HepG2 (cell line): ENCODE results near the gene SLC25A11. TPM values are rescaled to one million over a fixed set of nuclear protein-coding genes. Genes with fewer than 3 reads are reported as not detected.

ENCODE experiments used
- NFAT5 ChIP-seq: sonication (generic); formaldehyde crosslinking; IDR thresholded peaks from 2 replicates; pipeline ENCODE4 v1.4.0; 2020; ENCODE audit warnings: missing genetic modification reagents
- PHB2 ChIP-seq: fragments of 450-650 bp; IDR thresholded peaks from 2 replicates; pipeline ENCODE4 v1.6.1; 2018; ENCODE audit not compliant: partially characterized antibody
- PLSCR1 ChIP-seq: sonication (generic); formaldehyde crosslinking; IDR thresholded peaks from 2 replicates; pipeline ENCODE4 v1.5.0; 2020; ENCODE audit warnings: missing genetic modification reagents, mild to moderate bottlenecking, borderline replicate concordance
- RBAK ChIP-seq: sonication (generic); formaldehyde crosslinking; IDR thresholded peaks from 2 replicates; pipeline ENCODE4 v1.5.1; 2020; ENCODE audit warnings: mild to moderate bottlenecking, missing genetic modification reagents
- RBM22 ChIP-seq: fragments of 200-400 bp; formaldehyde crosslinking; optimal IDR thresholded peaks from 2 replicates; pipeline ENCODE3; 2017; ENCODE audit warnings: mild to moderate bottlenecking, low read length, moderate library complexity
- TFDP2 ChIP-seq: sonication (generic); formaldehyde crosslinking; IDR thresholded peaks from 2 replicates; pipeline ENCODE4 v1.4.0; 2020; ENCODE audit warnings: missing genetic modification reagents
- ZBTB37 ChIP-seq: sonication (generic); formaldehyde crosslinking; IDR thresholded peaks from 2 replicates; pipeline ENCODE4 v1.4.0; 2020; ENCODE audit warnings: mild to moderate bottlenecking, missing genetic modification reagents
- ZNF180 ChIP-seq: sonication (generic); formaldehyde crosslinking; IDR thresholded peaks from 2 replicates; pipeline ENCODE4 v1.4.0; 2020; ENCODE audit warnings: low read depth, missing genetic modification reagents, borderline replicate concordance
- ZNF276 ChIP-seq: sonication (generic); formaldehyde crosslinking; IDR thresholded peaks from 2 replicates; pipeline ENCODE4 v1.4.0; 2020; ENCODE audit warnings: mild to moderate bottlenecking, low read depth, missing genetic modification reagents
- ZNF382 ChIP-seq: sonication (generic); formaldehyde crosslinking; IDR thresholded peaks from 2 replicates; pipeline ENCODE4 v1.5.0; 2020; ENCODE audit warnings: missing genetic modification reagents, mild to moderate bottlenecking, borderline replicate concordance
- ZNF432 ChIP-seq: sonication (generic); formaldehyde crosslinking; IDR thresholded peaks from 2 replicates; pipeline ENCODE4 v1.5.0; 2020; ENCODE audit warnings: missing genetic modification reagents, mild to moderate bottlenecking, borderline replicate concordance
- ZNF510 ChIP-seq: sonication (generic); formaldehyde crosslinking; IDR thresholded peaks from 2 replicates; pipeline ENCODE4 v1.4.0; 2020; ENCODE audit warnings: low read depth, mild to moderate bottlenecking, missing genetic modification reagents
- ZNF713 ChIP-seq: sonication (generic); formaldehyde crosslinking; IDR thresholded peaks from 2 replicates; pipeline ENCODE4 v1.4.0; 2020; ENCODE audit warnings: mild to moderate bottlenecking, missing genetic modification reagents
- ZNF784 ChIP-seq: sonication (generic); formaldehyde crosslinking; IDR thresholded peaks from 2 replicates; pipeline ENCODE4 v1.5.1; 2020; ENCODE audit warnings: missing genetic modification reagents, mild to moderate bottlenecking, borderline replicate concordance
- polyA plus RNA-seq, 8 experiments: library from polyadenylated mRNA; depleted of rRNA in 3 of 8; stranded (reverse) in 7 of 8; unstranded in 1 of 8; fragments of >200 nt; fragmentation: Illumina TruSeq in 4 of 8; extraction: Trizol in 4 of 8; gene quantifications; 2 replicates each; pipeline versions ENCODE4 v1.2.1 to v1.2.3, GENCODE V29; 2011 to 2016; ENCODE audit warnings: low read depth in 4 of 8, missing spikeins in 1 of 8, mixed read lengths in 1 of 8; ENCODE audit not compliant: insufficient read depth in 1 of 8
- total RNA-seq, 5 experiments: library from RNA; depleted of rRNA; stranded (reverse); fragments of >200 nt; fragmentation: Illumina TruSeq; extraction: Trizol; gene quantifications; 2 replicates each; pipeline ENCODE4 v1.2.3, GENCODE V29; 2016; ENCODE audit warnings: low read depth in 1 of 5

SLC25A11 gene
- total and polyA plus RNA-seq, 2 of the 13 experiments (the other 11 are each of a cell fraction or from before 2014, with no cell fraction given) = 35.4 to 47.2 TPM

- TF ChIP-seq NFAT5 (CRISPR knock-in tag) (no peak), RBM22 (no peak), TFDP2 (CRISPR knock-in tag) (peak; percentile 59), ZNF713 (CRISPR knock-in tag) (no peak), ZNF180 (CRISPR knock-in tag) (0 out of 2 replicates have a peak, but pooled peaks have one; percentile 29), ZBTB37 (CRISPR knock-in tag) (no peak), ZNF276 (CRISPR knock-in tag) (no peak), RBAK (CRISPR knock-in tag) (no peak), ZNF784 (CRISPR knock-in tag) (0 out of 2 replicates have a peak, but pooled peaks have one; percentile 64), ZNF510 (CRISPR knock-in tag) (no peak), PHB2 (no peak), ZNF382 (no peak), PLSCR1 (no peak), ZNF432 (CRISPR knock-in tag) (no peak)
Measured at GRCh38 chr17:4986951-4987766, 47.3 kb upstream of the SLC25A11 start, which contains the start of gene CAMTA2 (continued).
